Measurements from ENCODE around the gene TMEM272. TPM values are rescaled to one million over a fixed set of nuclear protein-coding genes. Genes with fewer than 3 reads are reported as not detected.

TMEM272 gene
- total and polyA plus RNA-seq, 2 experiments from 2014 or later: 0.11 to 0.76 TPM

DNA sequence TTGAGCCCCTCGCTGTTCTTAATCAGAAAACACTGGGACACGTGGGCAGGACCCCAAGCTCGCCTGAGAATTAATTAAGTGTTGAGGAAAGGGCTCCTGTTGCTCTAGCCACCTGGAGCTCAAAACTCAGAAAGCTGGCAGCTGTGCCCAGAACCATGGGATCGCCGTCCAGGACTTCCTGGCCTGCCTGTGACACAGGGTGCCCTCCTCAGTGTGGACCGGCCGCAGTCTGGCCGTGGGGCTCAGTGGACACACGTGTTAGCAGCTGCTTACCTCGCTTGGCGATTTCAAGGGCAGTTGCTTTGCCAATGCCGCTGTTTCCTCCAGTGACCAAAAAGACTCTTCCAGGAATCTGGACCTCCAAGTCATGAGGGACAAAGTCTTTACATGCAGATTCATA lies 45.7 kb downstream of the TMEM272 start:
- peaks cover 60% of the 10 kb centered on the region for H3K4me1 Mint-ChIP-seq
- ATAC-seq: no peak

More for the DNA sequence above, 45.7 kb downstream of the TMEM272 start:
- peaks cover 9% of the 10 kb centered on the region for H3K27me3 Mint-ChIP-seq (ENCODE audit: insufficient read depth, low read depth, poor library complexity)
- H3K9me3 Mint-ChIP-seq: no peaks in the 10 kb centered on the region
- H3K27ac ChIP-seq (ENCODE audit: low read depth): no peak overlapping the region
- 0 out of 2 replicates have a peak, but pooled peaks cover under 1% of the 10 kb centered on the region for H3K79me2 ChIP-seq (replicated peaks; ENCODE audit: insufficient read depth)
- DNase-seq (ENCODE audit: low spot score): no peak
- H3K4me3 ChIP-seq: no peak overlapping the region
- no peaks in the 10 kb centered on the region for H3K27me3 ChIP-seq (ENCODE audit: insufficient read depth)
- H3K36me3 ChIP-seq (ENCODE audit: insufficient read depth): no peaks in the 10 kb centered on the region
- H2AFZ ChIP-seq: no peak overlapping the region
- H3K4me1 ChIP-seq (ENCODE audit: insufficient read depth): peaks cover 40% of the 10 kb centered on the region
- no peaks in the 10 kb centered on the region for H3K9me2 ChIP-seq (ENCODE audit: insufficient read depth)
- H3K4me3 Mint-ChIP-seq: no peak overlapping the region
- no peaks in the 10 kb centered on the region; the same call in 2 of the 3 replicates for H3K36me3 Mint-ChIP-seq (ENCODE audit: low read depth)
- no peaks in the 10 kb centered on the region; the same call in 1 of the 2 replicates for H3F3A ChIP-seq (replicated peaks; ENCODE audit: low read depth)
- TF ChIP-seq, protein P1, sequence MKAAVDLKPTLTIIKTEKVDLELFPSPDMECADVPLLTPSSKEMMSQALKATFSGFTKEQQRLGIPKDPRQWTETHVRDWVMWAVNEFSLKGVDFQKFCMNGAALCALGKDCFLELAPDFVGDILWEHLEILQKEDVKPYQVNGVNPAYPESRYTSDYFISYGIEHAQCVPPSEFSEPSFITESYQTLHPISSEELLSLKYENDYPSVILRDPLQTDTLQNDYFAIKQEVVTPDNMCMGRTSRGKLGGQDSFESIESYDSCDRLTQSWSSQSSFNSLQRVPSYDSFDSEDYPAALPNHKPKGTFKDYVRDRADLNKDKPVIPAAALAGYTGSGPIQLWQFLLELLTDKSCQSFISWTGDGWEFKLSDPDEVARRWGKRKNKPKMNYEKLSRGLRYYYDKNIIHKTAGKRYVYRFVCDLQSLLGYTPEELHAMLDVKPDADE (IDR thresholded peaks at IDR 0.05): no peak
- TF ChIP-seq EZH2phosphoT487 (IDR thresholded peaks at IDR 0.05; ENCODE audit: unreplicated experiment) (no peak), JUNB (IDR thresholded peaks at IDR 0.05; ENCODE audit: unreplicated experiment) (no peak), STAT1 (IDR thresholded peaks at IDR 0.05; ENCODE audit: unreplicated experiment) (no peak), NANOG (IDR thresholded peaks at IDR 0.05; ENCODE audit: borderline replicate concordance) (no peak), ZNF114 (CRISPR knock-in tag; IDR thresholded peaks at IDR 0.05) (no peak), EZH2 (IDR thresholded peaks at IDR 0.05; ENCODE audit: low read depth, unreplicated experiment) (no peak), ZNF331 (CRISPR knock-in tag; IDR thresholded peaks at IDR 0.05; ENCODE audit: low read depth) (no peak), CREB1 (CRISPR knock-in tag; IDR thresholded peaks at IDR 0.05; ENCODE audit: low read depth) (no peak), POLR2AphosphoS5 (IDR thresholded peaks at IDR 0.05; ENCODE audit: low read depth) (no peak)
- TF ChIP-seq, protein P2, sequence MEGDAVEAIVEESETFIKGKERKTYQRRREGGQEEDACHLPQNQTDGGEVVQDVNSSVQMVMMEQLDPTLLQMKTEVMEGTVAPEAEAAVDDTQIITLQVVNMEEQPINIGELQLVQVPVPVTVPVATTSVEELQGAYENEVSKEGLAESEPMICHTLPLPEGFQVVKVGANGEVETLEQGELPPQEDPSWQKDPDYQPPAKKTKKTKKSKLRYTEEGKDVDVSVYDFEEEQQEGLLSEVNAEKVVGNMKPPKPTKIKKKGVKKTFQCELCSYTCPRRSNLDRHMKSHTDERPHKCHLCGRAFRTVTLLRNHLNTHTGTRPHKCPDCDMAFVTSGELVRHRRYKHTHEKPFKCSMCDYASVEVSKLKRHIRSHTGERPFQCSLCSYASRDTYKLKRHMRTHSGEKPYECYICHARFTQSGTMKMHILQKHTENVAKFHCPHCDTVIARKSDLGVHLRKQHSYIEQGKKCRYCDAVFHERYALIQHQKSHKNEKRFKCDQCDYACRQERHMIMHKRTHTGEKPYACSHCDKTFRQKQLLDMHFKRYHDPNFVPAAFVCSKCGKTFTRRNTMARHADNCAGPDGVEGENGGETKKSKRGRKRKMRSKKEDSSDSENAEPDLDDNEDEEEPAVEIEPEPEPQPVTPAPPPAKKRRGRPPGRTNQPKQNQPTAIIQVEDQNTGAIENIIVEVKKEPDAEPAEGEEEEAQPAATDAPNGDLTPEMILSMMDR (conservative IDR thresholded peaks at IDR 0.05; ENCODE audit: low read depth in 2 of 2): no peak
- TF ChIP-seq, protein P3, sequence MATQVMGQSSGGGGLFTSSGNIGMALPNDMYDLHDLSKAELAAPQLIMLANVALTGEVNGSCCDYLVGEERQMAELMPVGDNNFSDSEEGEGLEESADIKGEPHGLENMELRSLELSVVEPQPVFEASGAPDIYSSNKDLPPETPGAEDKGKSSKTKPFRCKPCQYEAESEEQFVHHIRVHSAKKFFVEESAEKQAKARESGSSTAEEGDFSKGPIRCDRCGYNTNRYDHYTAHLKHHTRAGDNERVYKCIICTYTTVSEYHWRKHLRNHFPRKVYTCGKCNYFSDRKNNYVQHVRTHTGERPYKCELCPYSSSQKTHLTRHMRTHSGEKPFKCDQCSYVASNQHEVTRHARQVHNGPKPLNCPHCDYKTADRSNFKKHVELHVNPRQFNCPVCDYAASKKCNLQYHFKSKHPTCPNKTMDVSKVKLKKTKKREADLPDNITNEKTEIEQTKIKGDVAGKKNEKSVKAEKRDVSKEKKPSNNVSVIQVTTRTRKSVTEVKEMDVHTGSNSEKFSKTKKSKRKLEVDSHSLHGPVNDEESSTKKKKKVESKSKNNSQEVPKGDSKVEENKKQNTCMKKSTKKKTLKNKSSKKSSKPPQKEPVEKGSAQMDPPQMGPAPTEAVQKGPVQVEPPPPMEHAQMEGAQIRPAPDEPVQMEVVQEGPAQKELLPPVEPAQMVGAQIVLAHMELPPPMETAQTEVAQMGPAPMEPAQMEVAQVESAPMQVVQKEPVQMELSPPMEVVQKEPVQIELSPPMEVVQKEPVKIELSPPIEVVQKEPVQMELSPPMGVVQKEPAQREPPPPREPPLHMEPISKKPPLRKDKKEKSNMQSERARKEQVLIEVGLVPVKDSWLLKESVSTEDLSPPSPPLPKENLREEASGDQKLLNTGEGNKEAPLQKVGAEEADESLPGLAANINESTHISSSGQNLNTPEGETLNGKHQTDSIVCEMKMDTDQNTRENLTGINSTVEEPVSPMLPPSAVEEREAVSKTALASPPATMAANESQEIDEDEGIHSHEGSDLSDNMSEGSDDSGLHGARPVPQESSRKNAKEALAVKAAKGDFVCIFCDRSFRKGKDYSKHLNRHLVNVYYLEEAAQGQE (IDR thresholded peaks at IDR 0.05; ENCODE audit: unreplicated experiment): no peak
- TF ChIP-seq, protein P4, sequence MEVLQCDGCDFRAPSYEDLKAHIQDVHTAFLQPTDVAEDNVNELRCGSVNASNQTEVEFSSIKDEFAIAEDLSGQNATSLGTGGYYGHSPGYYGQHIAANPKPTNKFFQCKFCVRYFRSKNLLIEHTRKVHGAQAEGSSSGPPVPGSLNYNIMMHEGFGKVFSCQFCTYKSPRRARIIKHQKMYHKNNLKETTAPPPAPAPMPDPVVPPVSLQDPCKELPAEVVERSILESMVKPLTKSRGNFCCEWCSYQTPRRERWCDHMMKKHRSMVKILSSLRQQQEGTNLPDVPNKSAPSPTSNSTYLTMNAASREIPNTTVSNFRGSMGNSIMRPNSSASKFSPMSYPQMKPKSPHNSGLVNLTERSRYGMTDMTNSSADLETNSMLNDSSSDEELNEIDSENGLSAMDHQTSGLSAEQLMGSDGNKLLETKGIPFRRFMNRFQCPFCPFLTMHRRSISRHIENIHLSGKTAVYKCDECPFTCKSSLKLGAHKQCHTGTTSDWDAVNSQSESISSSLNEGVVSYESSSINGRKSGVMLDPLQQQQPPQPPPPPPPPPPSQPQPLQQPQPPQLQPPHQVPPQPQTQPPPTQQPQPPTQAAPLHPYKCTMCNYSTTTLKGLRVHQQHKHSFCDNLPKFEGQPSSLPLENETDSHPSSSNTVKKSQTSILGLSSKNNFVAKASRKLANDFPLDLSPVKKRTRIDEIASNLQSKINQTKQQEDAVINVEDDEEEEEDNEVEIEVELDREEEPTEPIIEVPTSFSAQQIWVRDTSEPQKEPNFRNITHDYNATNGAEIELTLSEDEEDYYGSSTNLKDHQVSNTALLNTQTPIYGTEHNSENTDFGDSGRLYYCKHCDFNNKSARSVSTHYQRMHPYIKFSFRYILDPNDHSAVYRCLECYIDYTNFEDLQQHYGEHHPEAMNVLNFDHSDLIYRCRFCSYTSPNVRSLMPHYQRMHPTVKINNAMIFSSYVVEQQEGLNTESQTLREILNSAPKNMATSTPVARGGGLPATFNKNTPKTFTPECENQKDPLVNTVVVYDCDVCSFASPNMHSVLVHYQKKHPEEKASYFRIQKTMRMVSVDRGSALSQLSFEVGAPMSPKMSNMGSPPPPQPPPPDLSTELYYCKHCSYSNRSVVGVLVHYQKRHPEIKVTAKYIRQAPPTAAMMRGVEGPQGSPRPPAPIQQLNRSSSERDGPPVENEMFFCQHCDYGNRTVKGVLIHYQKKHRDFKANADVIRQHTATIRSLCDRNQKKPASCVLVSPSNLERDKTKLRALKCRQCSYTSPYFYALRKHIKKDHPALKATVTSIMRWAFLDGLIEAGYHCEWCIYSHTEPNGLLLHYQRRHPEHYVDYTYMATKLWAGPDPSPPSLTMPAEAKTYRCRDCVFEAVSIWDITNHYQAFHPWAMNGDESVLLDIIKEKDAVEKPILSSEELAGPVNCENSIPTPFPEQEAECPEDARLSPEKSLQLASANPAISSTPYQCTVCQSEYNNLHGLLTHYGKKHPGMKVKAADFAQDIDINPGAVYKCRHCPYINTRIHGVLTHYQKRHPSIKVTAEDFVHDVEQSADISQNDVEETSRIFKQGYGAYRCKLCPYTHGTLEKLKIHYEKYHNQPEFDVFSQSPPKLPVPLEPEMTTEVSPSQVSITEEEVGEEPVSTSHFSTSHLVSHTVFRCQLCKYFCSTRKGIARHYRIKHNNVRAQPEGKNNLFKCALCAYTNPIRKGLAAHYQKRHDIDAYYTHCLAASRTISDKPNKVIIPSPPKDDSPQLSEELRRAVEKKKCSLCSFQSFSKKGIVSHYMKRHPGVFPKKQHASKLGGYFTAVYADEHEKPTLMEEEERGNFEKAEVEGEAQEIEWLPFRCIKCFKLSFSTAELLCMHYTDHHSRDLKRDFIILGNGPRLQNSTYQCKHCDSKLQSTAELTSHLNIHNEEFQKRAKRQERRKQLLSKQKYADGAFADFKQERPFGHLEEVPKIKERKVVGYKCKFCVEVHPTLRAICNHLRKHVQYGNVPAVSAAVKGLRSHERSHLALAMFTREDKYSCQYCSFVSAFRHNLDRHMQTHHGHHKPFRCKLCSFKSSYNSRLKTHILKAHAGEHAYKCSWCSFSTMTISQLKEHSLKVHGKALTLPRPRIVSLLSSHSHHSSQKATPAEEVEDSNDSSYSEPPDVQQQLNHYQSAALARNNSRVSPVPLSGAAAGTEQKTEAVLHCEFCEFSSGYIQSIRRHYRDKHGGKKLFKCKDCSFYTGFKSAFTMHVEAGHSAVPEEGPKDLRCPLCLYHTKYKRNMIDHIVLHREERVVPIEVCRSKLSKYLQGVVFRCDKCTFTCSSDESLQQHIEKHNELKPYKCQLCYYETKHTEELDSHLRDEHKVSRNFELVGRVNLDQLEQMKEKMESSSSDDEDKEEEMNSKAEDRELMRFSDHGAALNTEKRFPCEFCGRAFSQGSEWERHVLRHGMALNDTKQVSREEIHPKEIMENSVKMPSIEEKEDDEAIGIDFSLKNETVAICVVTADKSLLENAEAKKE (CRISPR knock-in tag; IDR thresholded peaks at IDR 0.05): no peak
- H3K4me2 ChIP-seq: no peak overlapping the region
- no peak overlapping the region for H3K27ac Mint-ChIP-seq
- H4K20me1 ChIP-seq (replicated peaks; ENCODE audit: insufficient read depth): no peaks in the 10 kb centered on the region

All from GM23338 (cell line).